GM23338 (cell line): ENCODE data around the gene CRYBG1.

Experiments used
- EZH2 ChIP-seq: fragments of 200-600 bp; sonication (generic); IDR thresholded peaks from one replicate; pipeline ENCODE4 v1.8.0; 2017; ENCODE audit warnings: antibody characterized with exemption, mild to moderate bottlenecking, low read depth; ENCODE audit not compliant: unreplicated experiment
- POLR2AphosphoS5 ChIP-seq: IDR thresholded peaks from 2 replicates; pipeline ENCODE4 v1.6.1; 2016; ENCODE audit warnings: antibody characterized with exemption, low read depth
- STAT1 ChIP-seq: IDR thresholded peaks from one replicate; pipeline ENCODE4 v1.6.1; 2016; ENCODE audit warnings: antibody characterized with exemption; ENCODE audit not compliant: unreplicated experiment
- ZNF114 ChIP-seq: fragments of 250-450 bp; sonication (Bioruptor Pico); IDR thresholded peaks from 2 replicates; pipeline ENCODE4 v1.5.0; 2020; ENCODE audit warnings: mild to moderate bottlenecking, moderate library complexity
- TF ChIP-seq, protein P1 (sequence below), 2 experiments: fragments of 200-600 bp in 1 of 2; sonication (generic) in 1 of 2; conservative IDR thresholded peaks; 2 replicates each; pipeline versions ENCODE4 v1.5.1 to v1.6.1; 2016 to 2017; ENCODE audit warnings: antibody characterized with exemption in 2 of 2, low read depth in 2 of 2, mild to moderate bottlenecking in 2 of 2, moderate library complexity in 1 of 2

DNA sequence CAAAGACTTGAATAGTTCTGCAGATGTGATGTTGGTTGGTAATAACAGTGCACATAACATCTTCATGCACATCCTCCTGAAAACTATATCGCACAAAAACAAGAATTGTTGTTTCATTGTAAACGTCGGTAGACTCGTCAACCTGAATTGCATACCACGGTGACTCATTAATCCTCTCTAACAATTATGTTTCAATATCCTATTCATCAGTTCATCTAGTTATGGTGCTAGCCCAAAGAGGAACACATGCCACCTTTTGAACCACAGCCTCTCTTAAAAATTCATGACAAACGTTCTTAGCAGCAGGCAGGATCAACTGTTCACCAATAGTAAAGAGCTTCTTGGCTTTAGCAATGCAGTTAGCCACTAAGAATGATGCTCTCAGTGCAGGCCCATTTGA, 25.0 kb downstream of the CRYBG1 start:
- no peak for TF ChIP-seq EZH2
- TF ChIP-seq, protein P1, sequence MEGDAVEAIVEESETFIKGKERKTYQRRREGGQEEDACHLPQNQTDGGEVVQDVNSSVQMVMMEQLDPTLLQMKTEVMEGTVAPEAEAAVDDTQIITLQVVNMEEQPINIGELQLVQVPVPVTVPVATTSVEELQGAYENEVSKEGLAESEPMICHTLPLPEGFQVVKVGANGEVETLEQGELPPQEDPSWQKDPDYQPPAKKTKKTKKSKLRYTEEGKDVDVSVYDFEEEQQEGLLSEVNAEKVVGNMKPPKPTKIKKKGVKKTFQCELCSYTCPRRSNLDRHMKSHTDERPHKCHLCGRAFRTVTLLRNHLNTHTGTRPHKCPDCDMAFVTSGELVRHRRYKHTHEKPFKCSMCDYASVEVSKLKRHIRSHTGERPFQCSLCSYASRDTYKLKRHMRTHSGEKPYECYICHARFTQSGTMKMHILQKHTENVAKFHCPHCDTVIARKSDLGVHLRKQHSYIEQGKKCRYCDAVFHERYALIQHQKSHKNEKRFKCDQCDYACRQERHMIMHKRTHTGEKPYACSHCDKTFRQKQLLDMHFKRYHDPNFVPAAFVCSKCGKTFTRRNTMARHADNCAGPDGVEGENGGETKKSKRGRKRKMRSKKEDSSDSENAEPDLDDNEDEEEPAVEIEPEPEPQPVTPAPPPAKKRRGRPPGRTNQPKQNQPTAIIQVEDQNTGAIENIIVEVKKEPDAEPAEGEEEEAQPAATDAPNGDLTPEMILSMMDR (conservative IDR thresholded peaks at IDR 0.05; ENCODE audit: low read depth in 2 of 2): no peak
- TF ChIP-seq STAT1: no peak
- no peak for TF ChIP-seq POLR2AphosphoS5
- TF ChIP-seq ZNF114 (CRISPR knock-in tag): no peak
